Urinary bladder (tissue), 4 donors: ENCODE data around the gene PTPRD. TPM values are rescaled to one million over a fixed set of nuclear protein-coding genes. Genes with fewer than 3 reads are reported as not detected.

Experiments
- DNase-seq: peaks from one replicate; pipeline ENCODE4 v3.0.0-alpha.2; 2015; ENCODE audit errors: extremely low spot score
- H3K27ac ChIP-seq: one replicate; pipeline ENCODE4 v1.5.1; 2013; ENCODE audit warnings: low read depth, mild to moderate bottlenecking, moderate library complexity
- H3K36me3 ChIP-seq: one replicate; pipeline ENCODE4 v1.6.1; 2013; ENCODE audit warnings: mild to moderate bottlenecking, moderate library complexity; ENCODE audit not compliant: insufficient read depth
- H3K4me1 ChIP-seq: one replicate; pipeline ENCODE4 v1.6.1; 2013; ENCODE audit warnings: mild to moderate bottlenecking, moderate library complexity; ENCODE audit not compliant: insufficient read depth
- H3K4me3 ChIP-seq: one replicate; pipeline ENCODE4 v1.5.1; 2013; ENCODE audit warnings: low read depth, low read length
- WGBS: extraction: QIAGEN DNeasy Blood & Tissue Kit; methylation state at CpG from one replicate; pipeline ENCODE4 v1.1.7; 2013; 5-methylcytosine and 5-hydroxymethylcytosine counted together
- polyA plus RNA-seq: library from polyadenylated mRNA; stranded (reverse); fragments of 200-250 nt; gene quantifications from one replicate; pipeline ENCODE4 v1.2.3, GENCODE V29; 2013
- total RNA-seq: library from RNA; depleted of rRNA; stranded (reverse); fragments of >200 nt; gene quantifications from one replicate; pipeline ENCODE4 v1.2.3, GENCODE V29; 2014
- donor health status: healthy with polysubstance abuse.
- donor health status: healthy.

The PTPRD gene
- total and polyA plus RNA-seq, 2 donors, result 7.3 to 210 TPM

DNA sequence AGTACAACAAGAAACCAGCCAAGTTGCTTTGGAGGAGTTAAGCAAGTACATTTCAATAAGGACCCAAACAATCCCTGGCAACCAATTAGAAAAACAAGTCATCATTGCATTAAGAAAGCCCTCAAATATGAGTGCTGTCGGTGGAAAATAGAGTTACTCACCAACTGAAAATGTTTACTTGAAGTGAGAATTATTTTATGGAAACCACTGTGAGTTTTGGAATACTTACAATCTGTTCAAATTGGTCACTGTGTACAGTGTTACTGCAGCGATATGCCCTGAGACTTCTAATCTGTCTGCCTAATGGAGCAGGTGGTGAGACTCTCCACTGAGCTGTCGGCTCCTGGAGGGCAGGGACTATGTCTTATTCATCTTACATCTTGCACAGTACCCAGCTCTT lies 1740.0 kb downstream of the PTPRD start:
- Histone ChIP-seq H3K27ac (no peak overlapping the region), H3K36me3 (no peaks in the 10 kb centered on the region), H3K4me1 (no peaks in the 10 kb centered on the region), H3K4me3 (no peak overlapping the region)
- WGBS, result 51% methylated on average over 3 of the region's 3 CpGs
- DNase-seq, result no peak

DNA sequence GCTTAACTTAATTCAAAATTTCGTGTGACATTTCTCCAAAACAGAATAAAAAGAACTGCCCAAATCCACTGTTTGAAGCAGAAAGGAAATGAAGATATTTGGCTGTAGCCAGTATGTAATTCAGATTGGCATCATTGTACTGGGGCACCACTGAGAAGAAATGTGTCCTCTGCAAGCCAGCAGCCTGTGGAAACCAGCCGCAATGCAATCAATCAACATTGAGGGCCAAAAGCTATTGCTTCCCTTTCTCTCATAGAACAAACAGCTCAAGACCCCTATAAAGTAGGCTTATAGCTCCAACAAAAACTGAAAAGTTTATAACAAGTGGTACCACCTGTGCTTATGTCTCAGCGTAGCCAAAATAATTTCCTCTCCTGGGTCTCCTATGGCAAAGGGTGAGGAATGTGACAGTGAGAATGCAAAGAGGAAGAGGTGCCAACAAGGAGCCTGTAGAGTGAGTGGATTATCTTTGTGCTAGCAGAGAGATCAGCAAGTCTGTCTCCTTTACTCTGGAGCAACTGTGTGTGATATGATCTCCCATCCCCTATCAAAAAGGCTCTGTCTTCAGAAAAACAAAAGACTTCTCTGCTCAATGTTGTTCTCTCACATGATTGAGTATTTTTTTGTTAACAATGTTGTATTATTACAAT lies 1740.9 kb downstream of the PTPRD start:
- H3K27ac ChIP-seq, result no peak overlapping the region
- no peaks in the 10 kb centered on the region for H3K4me1 ChIP-seq
- 81% methylated on average over 3 of the region's 3 CpGs for WGBS
- no peaks in the 10 kb centered on the region for H3K36me3 ChIP-seq
- H3K4me3 ChIP-seq, result no peak overlapping the region
- no peak for DNase-seq

DNA sequence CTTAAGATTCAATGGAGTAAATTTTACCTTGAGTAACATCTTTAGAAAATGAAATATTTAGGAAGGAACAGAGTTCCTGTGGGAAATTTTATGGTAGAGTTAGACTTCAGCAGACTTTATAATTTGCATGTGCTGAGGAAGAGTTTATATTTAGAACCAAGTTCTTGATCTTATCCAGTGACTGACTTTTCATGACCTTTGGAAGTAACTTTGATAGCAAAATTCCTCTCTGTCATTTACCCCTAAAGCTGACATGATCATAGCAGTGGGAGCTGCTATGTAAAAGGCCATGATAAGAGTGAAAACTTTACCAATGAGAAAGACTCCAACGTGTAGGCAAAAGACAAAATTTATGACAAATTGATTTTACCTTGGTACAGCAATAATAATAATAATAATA lies 1741.4 kb downstream of the PTPRD start:
- DNase-seq, result no peak
- 76% methylated on average over 1 of the region's 1 CpG for WGBS
- no peak overlapping the region for H3K27ac ChIP-seq
- no peaks in the 10 kb centered on the region for H3K36me3 ChIP-seq
- no peak overlapping the region for H3K4me3 ChIP-seq
- H3K4me1 ChIP-seq, result no peaks in the 10 kb centered on the region

DNA sequence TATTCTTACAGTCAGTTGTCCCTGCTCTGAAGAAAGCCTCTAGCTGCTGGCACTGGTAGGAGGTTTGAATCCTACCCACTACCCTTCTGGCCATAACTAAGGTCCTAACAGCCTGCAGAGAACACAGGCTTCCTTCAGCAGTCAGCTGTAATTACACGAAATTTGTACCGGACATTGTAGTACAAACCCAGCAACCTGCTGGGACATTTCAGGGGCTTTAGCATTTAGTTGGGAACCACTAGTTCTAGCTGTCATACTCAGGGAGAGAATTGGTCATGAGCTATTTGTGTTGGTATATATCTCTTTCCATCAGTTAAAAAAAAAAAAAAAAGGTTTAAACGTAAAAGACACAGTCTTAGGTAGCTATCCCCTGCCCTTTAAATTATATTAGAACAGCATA lies 1743.0 kb downstream of the PTPRD start:
- Histone ChIP-seq H3K27ac (no peak overlapping the region), H3K4me1 (no peaks in the 10 kb centered on the region)
- WGBS, result 93% methylated on average over 3 of the region's 3 CpGs

DNA sequence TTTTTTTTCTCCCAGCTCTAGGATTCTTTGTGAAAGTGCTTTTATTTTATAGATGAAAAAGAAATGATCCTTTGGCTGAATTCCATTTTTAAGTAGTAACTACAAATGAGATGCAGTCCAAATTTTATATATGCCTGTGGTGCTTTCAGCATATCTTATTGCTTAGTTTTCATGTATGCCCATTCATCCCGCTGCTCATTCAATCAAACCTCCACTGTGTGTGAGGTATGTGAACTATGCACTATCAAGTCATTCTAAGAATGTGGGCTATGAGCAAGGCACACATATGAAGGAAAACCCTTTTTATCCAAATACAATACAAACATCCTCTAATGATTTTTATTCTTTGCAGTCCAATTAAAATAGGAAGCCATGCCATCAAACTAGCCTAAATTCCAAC lies 1744.2 kb downstream of the PTPRD start:
- Histone ChIP-seq H3K4me3 (no peak overlapping the region), H3K36me3 (no peaks in the 10 kb centered on the region), H3K27ac (no peak overlapping the region), H3K4me1 (no peaks in the 10 kb centered on the region)
- 87% methylated on average over 1 of the region's 1 CpG for WGBS
- no peak for DNase-seq

More for the DNA sequence above, 1743.0 kb downstream of the PTPRD start:
- H3K36me3 ChIP-seq, result no peaks in the 10 kb centered on the region
- no peak for DNase-seq
- no peak overlapping the region for H3K4me3 ChIP-seq

DNA sequence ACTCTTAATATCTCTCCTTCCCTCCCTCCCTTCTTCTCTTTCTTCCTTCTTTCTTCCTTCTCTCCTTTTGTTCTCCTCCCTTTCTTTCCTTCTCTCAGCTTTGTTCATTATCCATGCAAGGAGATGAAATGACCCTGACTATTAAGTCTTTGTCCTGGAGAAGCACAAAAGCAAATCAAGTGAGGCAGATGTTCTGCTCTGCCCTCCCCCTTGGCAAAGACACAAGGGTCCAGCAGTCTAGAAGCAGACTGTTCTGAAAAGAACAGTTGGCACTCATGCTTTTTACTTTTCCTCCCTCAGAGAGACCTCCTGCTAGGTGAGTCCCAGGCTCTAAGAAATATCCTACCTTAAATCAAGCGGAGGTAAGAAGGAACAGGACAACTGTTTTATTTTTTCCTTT lies 1745.7 kb downstream of the PTPRD start:
- no peak for DNase-seq
- H3K4me3 ChIP-seq, result no peak overlapping the region
- 98% methylated on average over 1 of the region's 1 CpG for WGBS
- H3K4me1 ChIP-seq, result no peaks in the 10 kb centered on the region
- no peak overlapping the region for H3K27ac ChIP-seq
- no peaks in the 10 kb centered on the region for H3K36me3 ChIP-seq

DNA sequence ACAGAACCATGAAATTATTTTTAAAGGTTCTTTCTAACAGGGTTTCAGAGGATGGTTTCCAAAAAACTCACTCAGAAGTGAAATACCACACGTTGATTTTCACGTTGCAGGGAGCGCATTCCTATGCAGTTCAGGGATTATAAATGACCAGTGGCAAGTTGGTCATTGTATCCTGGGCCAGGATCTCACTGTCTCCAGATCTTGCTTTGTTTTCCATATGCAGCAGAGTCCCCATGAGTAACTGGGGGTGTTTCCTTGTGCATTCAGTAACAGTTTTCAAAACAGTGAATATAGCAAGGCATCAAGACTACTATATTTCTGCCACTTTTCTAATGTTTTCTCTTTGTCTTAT lies 1748.3 kb downstream of the PTPRD start:
- Histone ChIP-seq H3K4me1 (no peaks in the 10 kb centered on the region), H3K27ac (no peak overlapping the region), H3K36me3 (no peaks in the 10 kb centered on the region), H3K4me3 (no peak overlapping the region)
- 48% methylated on average over 3 of the region's 3 CpGs for WGBS
- no peak for DNase-seq

DNA sequence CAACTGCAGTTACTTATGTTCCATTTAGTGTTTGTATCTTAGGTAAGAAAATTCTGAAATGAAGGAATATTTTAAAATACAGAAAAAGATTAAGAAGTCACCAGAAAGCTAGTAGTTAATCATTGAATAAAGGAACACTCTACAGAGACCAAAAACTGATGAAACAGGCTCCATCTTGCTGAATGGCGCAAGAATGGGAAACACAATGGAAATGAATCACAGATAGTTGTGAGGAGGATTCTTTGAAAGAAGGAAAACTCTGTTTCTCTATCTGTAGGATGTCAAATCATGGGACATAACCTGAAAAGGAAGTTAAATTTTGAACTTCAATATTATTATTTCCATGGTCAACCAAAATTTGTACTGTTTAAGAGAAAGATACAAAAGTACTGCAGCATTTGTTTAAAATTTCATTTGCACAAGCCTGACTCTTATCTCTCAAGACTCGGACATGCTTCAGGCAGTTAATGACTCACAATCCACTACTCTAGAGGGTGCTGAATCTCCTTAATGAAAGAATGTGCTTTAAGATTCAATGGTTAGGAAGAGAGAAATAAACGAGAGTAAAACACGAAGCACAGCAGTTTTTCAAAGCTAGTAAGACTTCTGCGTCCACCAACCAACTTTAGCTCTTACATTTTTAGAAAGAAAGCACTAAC lies 1748.8 kb downstream of the PTPRD start:
- 62% methylated on average over 5 of the region's 5 CpGs for WGBS

DNA sequence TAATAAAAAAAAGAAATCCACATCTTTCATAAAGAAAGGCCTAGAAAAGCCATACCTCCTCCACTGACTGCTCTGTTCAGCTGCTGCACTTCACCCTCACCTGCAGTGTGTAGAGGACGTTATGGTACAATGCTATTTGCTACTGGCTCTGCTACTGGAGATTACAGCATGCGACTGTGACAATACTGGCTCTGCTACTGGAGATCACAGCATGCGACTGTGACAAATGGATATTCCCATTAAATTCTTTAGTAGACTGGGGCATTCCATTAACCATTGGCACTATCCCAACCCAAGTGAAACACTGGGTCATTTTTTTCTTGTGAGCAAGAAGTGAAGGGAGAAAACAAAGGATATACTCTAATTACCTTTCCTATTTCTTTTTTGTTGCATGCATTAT lies 1749.7 kb downstream of the PTPRD start:
- DNase-seq, result no peak
- Histone ChIP-seq H3K27ac (no peak overlapping the region), H3K36me3 (no peaks in the 10 kb centered on the region), H3K4me1 (no peaks in the 10 kb centered on the region), H3K4me3 (no peak overlapping the region)
- WGBS, result 89% methylated on average over 3 of the region's 3 CpGs

More for the DNA sequence above, 1748.8 kb downstream of the PTPRD start:
- DNase-seq, result no peak
- H3K27ac ChIP-seq, result no peak overlapping the region
- no peak overlapping the region for H3K4me3 ChIP-seq
- no peaks in the 10 kb centered on the region for H3K36me3 ChIP-seq
- no peaks in the 10 kb centered on the region for H3K4me1 ChIP-seq

DNA sequence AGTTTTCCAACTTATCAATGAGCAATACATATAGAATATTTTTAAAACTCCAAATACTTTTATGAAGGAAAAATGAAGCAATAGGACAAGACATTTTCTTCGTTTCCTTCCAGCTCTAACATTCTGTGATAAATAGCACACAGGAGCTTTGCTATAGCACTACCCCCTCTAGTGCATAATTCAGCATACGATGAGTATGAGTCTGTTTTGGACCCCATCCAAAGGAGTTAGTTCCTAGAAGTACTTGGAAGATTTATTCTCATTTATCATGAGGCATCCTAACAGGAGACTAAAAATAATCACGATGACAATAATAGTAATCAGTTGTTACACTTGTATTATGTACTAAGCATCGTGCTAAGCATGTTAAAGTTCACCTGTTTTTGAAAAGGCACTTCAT lies 1751.9 kb downstream of the PTPRD start:
- Histone ChIP-seq H3K36me3 (no peaks in the 10 kb centered on the region), H3K4me3 (no peak overlapping the region), H3K27ac (no peak overlapping the region), H3K4me1 (no peaks in the 10 kb centered on the region)
- DNase-seq, result no peak
- 27% methylated on average over 4 of the region's 4 CpGs for WGBS

DNA sequence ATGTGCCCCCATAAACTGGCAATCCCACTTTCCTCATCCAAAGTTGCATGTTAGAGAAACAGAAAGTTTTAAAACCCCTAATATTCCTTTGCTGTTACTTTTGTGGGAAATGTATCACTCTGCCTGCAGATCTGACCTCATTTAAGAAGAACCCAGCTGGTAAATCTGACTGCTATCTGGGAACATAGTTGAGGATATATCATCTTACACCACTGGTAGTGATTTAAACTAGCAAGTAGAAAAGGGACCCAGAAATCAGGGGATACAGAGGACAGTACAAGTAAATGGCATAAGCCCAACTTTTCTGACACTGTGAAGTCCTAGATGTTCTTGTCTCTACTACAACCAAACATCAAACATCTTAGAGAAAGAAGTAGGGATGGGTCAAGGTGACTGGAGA lies 1752.7 kb downstream of the PTPRD start:
- DNase-seq, result no peak
- Histone ChIP-seq H3K36me3 (no peaks in the 10 kb centered on the region), H3K4me1 (no peaks in the 10 kb centered on the region), H3K27ac (peak overlapping the region; percentile 10), H3K4me3 (no peak overlapping the region)

DNA sequence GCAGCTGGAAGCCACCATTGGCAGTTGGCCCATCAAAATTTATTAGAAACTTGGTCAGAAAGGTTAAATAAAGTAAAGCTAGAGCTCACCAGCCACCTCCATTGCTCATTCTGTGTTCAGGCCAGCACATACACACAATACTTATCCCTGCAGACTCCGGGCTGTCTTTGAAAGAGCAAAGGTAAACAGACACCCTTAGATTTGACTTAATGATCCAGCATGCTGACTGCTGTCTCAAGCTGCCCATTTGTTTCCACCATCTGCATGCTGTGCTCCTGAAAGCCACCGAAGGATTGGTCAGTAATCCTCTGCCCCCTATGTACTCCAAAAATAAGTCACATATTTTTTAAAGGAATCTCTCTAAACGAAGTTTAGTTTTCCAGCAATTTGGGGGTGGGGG lies 1753.4 kb downstream of the PTPRD start:
- DNase-seq, result no peak
- Histone ChIP-seq H3K36me3 (no peaks in the 10 kb centered on the region), H3K27ac (no peak overlapping the region), H3K4me3 (no peak overlapping the region), H3K4me1 (no peaks in the 10 kb centered on the region)
- 32% methylated on average over 3 of the region's 3 CpGs for WGBS

DNA sequence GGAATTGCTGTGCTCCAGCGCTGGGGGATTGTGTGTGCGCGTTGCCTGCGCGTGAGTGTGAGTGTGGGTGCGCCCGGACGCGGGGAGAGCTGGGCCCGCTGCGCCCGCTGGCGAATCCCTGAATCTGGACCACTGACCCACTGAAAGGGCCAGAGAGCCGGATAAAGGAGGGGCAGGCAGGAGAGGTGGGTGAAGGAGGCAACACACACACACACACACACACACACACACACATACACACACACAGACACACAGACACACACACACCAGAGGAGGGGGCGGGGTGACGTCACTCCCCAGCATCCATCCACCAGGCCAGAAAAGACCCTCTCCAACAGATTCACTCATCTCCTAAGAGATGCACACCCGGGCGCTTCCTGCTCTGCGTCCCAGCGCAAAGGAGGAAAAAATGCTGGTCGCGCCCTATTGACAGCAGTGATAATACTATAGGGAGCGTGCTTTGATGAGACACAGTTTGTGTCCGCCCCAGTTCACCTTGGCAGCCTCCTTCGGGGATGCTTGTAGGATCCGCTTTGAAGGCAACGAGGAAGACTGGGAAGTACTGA lies 1754.1 kb downstream of the PTPRD start:
- H3K4me3 ChIP-seq, result peak overlapping the region; percentile 69
- no peaks in the 10 kb centered on the region for H3K36me3 ChIP-seq
- WGBS, result 14% methylated on average over 27 of the region's 27 CpGs
- no peak for DNase-seq
- no peaks in the 10 kb centered on the region for H3K4me1 ChIP-seq
- no peak overlapping the region for H3K27ac ChIP-seq

DNA sequence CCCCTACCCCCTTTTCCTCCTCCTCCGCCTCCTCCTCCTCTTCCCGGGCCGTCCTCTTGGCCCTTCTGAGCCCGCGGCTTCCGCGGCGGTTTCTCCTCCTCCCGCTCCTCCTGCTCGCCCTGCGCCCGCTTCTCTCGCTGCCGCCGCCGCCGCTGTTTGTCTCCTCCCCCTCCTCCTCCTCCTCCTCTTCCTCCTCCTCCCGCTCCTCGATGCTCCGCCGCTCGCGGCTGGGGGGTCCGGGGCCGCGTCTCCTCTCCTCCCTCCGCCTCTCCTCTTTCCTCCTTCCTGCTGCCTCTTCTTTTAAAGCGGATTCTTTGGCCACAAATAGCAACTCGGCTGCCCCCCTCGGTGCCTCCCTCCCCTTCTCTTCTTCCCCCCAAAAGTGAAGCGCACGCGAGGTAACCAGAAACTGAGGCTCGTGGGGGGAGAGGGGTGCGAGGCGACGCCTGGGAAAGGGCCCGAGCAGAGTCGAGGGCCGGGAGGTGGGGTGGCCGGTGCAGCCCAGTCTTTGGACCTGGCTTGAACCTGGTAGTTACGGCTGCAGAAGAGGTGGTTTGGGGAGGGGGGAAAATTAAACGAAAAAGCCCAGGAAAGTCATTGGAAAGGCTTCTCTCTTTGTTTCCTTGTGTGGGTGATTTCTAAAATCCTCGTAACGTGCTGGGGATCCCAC lies 1754.7 kb downstream of the PTPRD start:
- 1% methylated on average over 45 of the region's 45 CpGs for WGBS
- Histone ChIP-seq H3K4me1 (no peaks in the 10 kb centered on the region), H3K27ac (no peak overlapping the region), H3K4me3 (peak overlapping the region; percentile 69), H3K36me3 (no peaks in the 10 kb centered on the region)
- peak; percentile 47 for DNase-seq
